ENCODE data around the gene PPM1D.

Gene PPM1D

DNA sequence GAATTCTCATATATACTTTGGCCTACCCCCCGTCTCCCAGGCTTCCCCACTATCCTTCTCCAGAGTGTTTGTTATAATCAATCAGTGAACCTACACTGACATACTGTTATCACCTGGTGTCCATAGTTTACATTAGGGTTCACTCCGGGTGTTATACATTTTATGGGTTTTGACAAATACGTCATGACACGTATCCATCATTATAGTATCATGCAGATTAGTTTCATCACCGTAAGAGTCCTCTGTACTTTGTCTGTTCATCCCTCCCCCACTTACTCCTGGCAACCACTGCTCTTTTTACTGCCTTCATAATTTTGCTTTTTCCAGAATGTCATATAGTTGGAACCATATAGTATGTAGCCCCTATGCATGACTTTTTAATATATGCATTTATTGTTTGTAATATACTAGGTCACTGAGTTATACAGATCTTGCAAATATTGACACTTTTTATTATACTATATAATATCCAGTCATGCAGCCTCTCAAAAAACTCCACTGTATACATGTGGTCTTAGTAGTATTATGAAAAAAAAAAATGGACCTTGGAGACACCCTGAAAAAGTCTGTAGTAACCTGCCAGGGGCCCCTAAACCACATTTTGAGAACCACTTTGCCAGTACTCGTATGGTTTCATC, 28.4 kb downstream of the PPM1D start:
- H3K27ac ChIP-seq, result no peak overlapping the region
- TF ChIP-seq, protein P1, sequence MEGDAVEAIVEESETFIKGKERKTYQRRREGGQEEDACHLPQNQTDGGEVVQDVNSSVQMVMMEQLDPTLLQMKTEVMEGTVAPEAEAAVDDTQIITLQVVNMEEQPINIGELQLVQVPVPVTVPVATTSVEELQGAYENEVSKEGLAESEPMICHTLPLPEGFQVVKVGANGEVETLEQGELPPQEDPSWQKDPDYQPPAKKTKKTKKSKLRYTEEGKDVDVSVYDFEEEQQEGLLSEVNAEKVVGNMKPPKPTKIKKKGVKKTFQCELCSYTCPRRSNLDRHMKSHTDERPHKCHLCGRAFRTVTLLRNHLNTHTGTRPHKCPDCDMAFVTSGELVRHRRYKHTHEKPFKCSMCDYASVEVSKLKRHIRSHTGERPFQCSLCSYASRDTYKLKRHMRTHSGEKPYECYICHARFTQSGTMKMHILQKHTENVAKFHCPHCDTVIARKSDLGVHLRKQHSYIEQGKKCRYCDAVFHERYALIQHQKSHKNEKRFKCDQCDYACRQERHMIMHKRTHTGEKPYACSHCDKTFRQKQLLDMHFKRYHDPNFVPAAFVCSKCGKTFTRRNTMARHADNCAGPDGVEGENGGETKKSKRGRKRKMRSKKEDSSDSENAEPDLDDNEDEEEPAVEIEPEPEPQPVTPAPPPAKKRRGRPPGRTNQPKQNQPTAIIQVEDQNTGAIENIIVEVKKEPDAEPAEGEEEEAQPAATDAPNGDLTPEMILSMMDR (IDR thresholded peaks at IDR 0.05), result no peak
- TF ChIP-seq ZFX (IDR thresholded peaks at IDR 0.05; ENCODE audit: borderline replicate concordance), result no peak

DNA sequence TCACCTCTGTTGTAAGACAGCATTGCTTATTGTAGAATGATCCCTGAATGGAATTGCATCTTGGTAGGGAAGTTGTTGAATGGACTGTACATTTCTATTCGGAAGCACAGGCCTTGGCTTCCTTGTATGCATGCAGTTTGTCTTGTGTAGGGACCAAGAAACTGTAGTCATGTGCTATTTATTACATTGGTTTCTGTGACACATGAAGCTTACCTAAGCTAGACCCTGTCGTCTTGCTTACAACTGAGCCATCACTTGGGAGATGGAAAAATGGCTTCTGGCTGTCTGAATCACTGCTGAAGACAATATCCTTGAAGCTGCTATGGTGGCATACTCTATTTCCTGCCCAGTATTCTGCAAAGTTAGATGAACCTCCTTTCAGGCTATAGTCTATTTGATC, 29.1 kb downstream of the PPM1D start:
- TF ChIP-seq ZFX (IDR thresholded peaks at IDR 0.05; ENCODE audit: borderline replicate concordance), result no peak
- TF ChIP-seq, protein P1 (IDR thresholded peaks at IDR 0.05), result no peak
- no peak overlapping the region for H3K27ac ChIP-seq

DNA sequence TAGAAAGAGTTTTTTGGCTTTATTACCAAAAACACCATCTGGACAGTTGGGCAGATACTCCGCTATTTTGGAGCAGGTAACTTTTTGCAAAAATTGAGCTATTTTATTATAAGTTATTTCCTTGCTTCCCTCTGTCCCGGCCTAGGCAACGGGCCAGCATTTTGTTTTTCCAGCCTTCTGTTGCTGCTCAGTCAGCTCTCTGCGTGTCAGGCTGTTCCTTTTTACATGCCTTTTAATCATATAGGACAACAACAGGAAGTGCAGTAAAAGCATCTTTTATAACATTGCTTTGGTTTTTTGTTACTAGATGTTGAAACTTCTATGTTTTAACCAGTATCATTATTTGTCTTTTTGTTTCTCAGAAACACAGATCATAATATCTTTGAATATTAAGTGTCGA, 30.4 kb downstream of the PPM1D start:
- TF ChIP-seq, protein P1 (IDR thresholded peaks at IDR 0.05), result no peak
- TF ChIP-seq ZFX (IDR thresholded peaks at IDR 0.05; ENCODE audit: borderline replicate concordance), result no peak
- H3K27ac ChIP-seq, result peak overlapping the region; percentile 13; the same call in 1 of the 2 replicates

DNA sequence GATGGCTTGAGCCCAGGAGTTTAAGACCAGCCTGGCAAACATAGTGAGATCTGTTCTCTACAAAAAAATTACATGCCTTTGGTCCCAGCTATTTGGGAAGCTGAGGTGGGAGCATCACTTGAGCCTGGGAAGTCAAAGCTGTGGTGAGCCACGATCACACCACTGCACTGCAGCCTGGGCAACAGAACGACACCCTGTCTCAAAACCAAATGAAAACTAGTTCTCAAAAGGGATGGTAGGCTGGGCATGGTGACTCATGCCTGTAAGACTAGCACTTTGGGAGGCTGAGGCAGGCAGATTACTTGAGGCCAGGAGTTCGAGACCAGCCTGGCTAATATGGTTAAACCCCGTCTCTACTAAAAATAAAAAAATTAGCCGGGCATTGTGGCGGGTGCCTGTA, 31.1 kb downstream of the PPM1D start:
- no peak overlapping the region for H3K27ac ChIP-seq
- no peak for TF ChIP-seq ZFX (IDR thresholded peaks at IDR 0.05; ENCODE audit: borderline replicate concordance)
- TF ChIP-seq, protein P1 (IDR thresholded peaks at IDR 0.05), result no peak

DNA sequence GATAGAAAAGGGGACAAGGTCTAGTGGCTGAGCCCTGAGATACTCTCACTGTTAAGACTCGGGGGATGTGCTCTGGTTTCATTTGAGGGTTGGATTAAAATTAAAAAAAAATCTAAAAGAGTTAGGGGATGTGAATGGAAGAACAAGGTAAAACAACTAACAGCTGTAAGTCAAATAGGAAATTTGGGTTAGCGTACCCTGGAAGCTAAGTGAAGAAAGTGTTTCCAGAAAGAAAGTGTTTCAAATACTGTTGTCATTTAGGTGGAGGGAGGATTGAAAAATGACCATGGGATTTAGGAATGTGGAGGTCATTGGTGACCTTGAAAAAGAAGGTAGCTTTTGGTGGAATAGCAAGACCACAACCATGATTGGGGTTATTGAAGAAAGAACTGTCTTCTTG, 37.7 kb downstream of the PPM1D start:
- H3K27ac ChIP-seq, result peak overlapping the region; percentile 18; the same call in 1 of the 2 replicates
- no peak for TF ChIP-seq ZFX (IDR thresholded peaks at IDR 0.05; ENCODE audit: borderline replicate concordance)
- TF ChIP-seq, protein P1 (IDR thresholded peaks at IDR 0.05), result no peak

DNA sequence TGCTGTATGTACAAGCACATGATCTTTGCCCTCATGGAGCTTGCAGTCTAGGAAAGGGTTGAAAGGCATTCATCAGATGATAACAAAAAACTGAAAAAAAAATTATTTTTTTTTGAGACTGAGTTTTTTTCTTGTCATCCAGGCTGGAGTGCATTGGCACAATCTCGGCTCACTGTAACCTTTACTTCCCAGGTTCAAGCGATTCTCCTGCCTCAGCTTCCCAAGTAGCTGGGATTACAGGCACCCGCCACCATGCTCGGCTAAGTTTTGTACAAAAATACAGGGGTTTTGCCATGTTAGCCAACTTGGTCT, 39.0 kb downstream of the PPM1D start:
- no peak overlapping the region for H3K27ac ChIP-seq

DNA sequence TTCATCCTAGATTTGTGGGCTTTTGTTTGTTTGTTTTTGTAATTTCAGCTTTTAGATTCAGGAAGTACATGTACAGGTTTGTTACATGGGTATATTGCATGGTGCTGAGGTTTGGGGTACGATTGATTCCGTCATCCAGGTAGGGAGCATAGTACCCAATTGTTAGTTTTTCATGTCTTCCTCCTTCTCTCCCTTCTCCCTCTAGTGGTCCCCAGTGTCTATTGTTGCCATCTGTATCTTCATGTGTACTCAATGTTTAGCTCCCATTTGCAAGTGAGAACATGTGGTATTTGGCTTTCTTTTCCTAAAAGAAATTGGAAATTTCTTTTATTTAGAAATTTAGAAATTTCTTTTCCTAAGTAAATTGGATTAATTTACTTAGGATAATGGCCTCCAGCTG, 40.5 kb downstream of the PPM1D start:
- no peak overlapping the region for H3K27ac ChIP-seq
- TF ChIP-seq ZFX (IDR thresholded peaks at IDR 0.05; ENCODE audit: borderline replicate concordance), result no peak
- TF ChIP-seq, protein P1 (IDR thresholded peaks at IDR 0.05), result peak; percentile 24; the same call in 1 of the 2 replicates

More for the DNA sequence above, 39.0 kb downstream of the PPM1D start:
- no peak for TF ChIP-seq ZFX (IDR thresholded peaks at IDR 0.05; ENCODE audit: borderline replicate concordance)
- TF ChIP-seq, protein P1 (IDR thresholded peaks at IDR 0.05), result peak; percentile 66

Data from 22Rv1 (cell line).